Activated CD8-positive, alpha-beta T cell treated with anti-CD3 and anti-CD28 coated beads for 36 hours (primary cell): Measurements from ENCODE around the gene IRS1. TPM values are rescaled to one million over a fixed set of nuclear protein-coding genes. Genes with fewer than 3 reads are reported as not detected.

Experiments
- ATAC-seq: fragments of 200-7000 bp; cut with Tn5 transposase; one replicate; pipeline ENCODE4 v1.10.0; 2021; ENCODE audit warnings: mild to moderate bottlenecking, moderate library complexity
- CTCF ChIA-PET: fragments of 350-600 bp; sonication (Branson Sonifier 250); formaldehyde crosslinking; loops from one replicate; lab custom pipeline; 2021; ENCODE audit warnings: antibody characterized with exemption; lab: Charles Lee
- POLR2A ChIA-PET: fragments of 350-600 bp; sonication (Branson Sonifier 250); formaldehyde crosslinking; loops from one replicate; lab custom pipeline; 2021; ENCODE audit warnings: antibody characterized with exemption; lab: Charles Lee
- DNase-seq: peaks from one replicate; pipeline ENCODE4 v3.0.0-alpha.2; 2020
- H3K27ac Mint-ChIP-seq: one replicate; pipeline ENCODE4 v1.8.0; 2021; ENCODE audit warnings: mild to moderate bottlenecking, mixed read lengths
- H3K27me3 Mint-ChIP-seq: one replicate; pipeline ENCODE4 v1.8.0; 2021; ENCODE audit warnings: mixed read lengths
- H3K36me3 Mint-ChIP-seq: one replicate; pipeline ENCODE4 v1.8.0; 2021; ENCODE audit warnings: low read depth, mixed read lengths
- H3K4me1 Mint-ChIP-seq: one replicate; pipeline ENCODE4 v1.8.0; 2021; ENCODE audit warnings: low read depth, mixed read lengths
- H3K4me3 Mint-ChIP-seq: one replicate; pipeline ENCODE4 v1.8.0; 2021; ENCODE audit warnings: mild to moderate bottlenecking, moderate library complexity, mixed read lengths
- H3K9me3 Mint-ChIP-seq: one replicate; pipeline ENCODE4 v1.8.0; 2021; ENCODE audit warnings: mixed read lengths
- intact Hi-C: fragments of 100-400 bp; cut with micrococcal nuclease; formaldehyde crosslinking; loops from one replicate; pipeline ENCODE4 v1.10.0; 2022
- total RNA-seq, 2 experiments: library from RNA; stranded (reverse); gene quantifications; one replicate each; pipeline ENCODE4 v1.2.3, GENCODE V29; 2021
- TF ChIP-seq, protein P1 (sequence below): fragments of 200-600 bp; IDR thresholded peaks from one replicate; pipeline ENCODE4 v1.8.0; 2022; ENCODE audit warnings: antibody characterized with exemption, mild to moderate bottlenecking

IRS1 gene
- total RNA-seq, 2 experiments from 2014 or later: 3.5 to 4.0 TPM

DNA sequence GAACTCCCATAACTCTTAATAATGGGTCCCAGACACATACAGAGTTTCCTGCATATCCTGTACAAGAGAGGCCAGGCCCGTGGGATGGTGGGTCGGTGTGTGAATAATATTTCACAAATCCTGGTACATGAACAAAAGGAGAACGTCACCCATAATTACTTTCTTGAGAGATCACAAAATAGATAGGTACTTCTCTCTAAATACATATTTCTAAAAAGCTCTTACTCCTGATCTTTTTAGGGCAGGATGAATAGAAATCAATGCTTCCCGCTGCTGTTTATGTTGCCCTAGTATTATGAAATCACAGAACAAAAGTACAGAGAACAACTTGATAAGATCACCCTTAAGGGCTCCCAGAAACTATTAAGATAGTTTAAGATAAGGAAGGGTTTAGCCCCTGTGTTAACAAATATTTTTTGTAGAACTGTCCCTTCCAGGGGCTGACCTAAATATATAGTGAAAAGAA is 5.4 kb downstream of the IRS1 start:
- Mint-ChIP-seq H3K4me3 (no peak overlapping the region), H3K4me1 (peaks cover 66% of the 10 kb centered on the region), H3K27ac (no peak overlapping the region), H3K9me3 (no peaks in the 10 kb centered on the region), H3K36me3 (peaks cover 17% of the 10 kb centered on the region), H3K27me3 (no peaks in the 10 kb centered on the region)
- ChIA-PET CTCF (no interaction called here), POLR2A (interaction anchor here (2.9 kb wide), 1 partner anchor 41 kb away, joined by 9 read pairs; the partner anchor contains the start of gene RHBDD1)
- no peak for DNase-seq
- no peak for ATAC-seq
- intact Hi-C loops: no loop called here
- TF ChIP-seq, protein P1, sequence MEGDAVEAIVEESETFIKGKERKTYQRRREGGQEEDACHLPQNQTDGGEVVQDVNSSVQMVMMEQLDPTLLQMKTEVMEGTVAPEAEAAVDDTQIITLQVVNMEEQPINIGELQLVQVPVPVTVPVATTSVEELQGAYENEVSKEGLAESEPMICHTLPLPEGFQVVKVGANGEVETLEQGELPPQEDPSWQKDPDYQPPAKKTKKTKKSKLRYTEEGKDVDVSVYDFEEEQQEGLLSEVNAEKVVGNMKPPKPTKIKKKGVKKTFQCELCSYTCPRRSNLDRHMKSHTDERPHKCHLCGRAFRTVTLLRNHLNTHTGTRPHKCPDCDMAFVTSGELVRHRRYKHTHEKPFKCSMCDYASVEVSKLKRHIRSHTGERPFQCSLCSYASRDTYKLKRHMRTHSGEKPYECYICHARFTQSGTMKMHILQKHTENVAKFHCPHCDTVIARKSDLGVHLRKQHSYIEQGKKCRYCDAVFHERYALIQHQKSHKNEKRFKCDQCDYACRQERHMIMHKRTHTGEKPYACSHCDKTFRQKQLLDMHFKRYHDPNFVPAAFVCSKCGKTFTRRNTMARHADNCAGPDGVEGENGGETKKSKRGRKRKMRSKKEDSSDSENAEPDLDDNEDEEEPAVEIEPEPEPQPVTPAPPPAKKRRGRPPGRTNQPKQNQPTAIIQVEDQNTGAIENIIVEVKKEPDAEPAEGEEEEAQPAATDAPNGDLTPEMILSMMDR: no peak

DNA sequence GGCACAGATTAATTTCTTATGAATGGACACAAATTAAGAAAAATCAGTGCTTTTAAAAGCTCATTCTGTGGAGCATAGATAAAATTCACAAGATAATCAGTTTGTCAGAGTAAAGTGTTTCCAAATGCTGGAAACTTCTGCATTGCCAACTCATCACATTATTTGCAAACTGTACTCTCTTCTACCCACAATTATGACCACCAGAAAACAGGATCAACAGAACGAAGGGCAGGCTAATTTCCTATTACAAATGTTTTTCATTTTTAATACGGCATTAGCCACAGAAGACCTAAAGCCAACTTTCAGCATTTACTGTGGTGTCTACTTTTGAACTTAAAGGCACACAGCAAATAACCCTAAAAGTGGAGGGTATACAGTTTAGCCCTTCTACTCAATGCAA is 6.0 kb downstream of the IRS1 start:
- Mint-ChIP-seq H3K4me3 (no peak overlapping the region), H3K4me1 (peaks cover 72% of the 10 kb centered on the region), H3K27ac (no peak overlapping the region), H3K27me3 (no peaks in the 10 kb centered on the region), H3K36me3 (peaks cover 17% of the 10 kb centered on the region), H3K9me3 (no peaks in the 10 kb centered on the region)
- TF ChIP-seq, protein P1: no peak
- intact Hi-C loops: no loop called here
- DNase-seq (no peak), ATAC-seq (no peak)
- POLR2A ChIA-PET: no interaction called here
- CTCF ChIA-PET: interaction anchor here (0.9 kb wide), 1 partner anchor 9 kb away, joined by 3 read pairs; no protein-coding TSS in a partner anchor

DNA sequence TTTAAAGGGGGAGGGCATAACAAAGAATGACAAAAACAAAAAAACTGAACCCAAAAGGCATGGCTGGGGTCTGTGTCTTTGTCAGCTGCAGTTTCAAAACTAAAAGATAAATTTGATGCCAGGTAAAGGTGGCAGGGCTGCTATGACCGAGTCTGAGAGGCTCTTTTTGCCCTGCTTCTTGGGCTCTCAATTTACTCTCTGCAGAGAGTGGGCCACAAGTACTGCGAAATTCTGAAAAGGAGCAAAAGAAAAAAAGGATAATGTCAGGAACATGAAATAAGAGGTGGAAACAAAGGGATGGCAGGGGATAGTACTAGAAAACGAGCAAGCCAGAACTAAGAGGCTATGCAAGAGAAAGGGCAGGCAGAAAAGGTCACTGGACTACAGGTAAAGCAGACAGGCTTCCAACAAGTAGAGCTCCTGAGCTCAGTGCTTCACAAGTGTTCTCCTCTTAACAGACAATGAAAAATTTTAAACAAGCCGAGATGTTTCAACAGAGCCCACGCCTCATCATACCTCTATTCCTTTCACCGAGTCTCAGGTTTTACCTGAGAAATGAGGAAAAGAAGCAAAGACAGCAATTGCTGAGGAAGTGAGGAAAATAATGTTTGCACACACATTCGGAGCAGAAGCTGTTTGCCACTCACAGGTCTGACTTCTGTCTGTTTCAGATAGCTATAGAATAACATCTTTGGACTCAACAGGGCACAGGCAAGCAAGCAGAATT is 7.3 kb downstream of the IRS1 start:
- no peaks in the 10 kb centered on the region for H3K9me3 Mint-ChIP-seq
- ATAC-seq: no peak
- peak overlapping the region; percentile 77 for H3K4me3 Mint-ChIP-seq
- ChIA-PET POLR2A (interaction anchor here (2.7 kb wide), 1 partner anchor 43 kb away, joined by 16 read pairs; the partner anchor contains the start of gene RHBDD1), CTCF (interaction anchor here (1.0 kb wide), 1 partner anchor 10 kb away, joined by 3 read pairs; no protein-coding TSS in a partner anchor)
- H3K36me3 Mint-ChIP-seq: peaks cover 15% of the 10 kb centered on the region
- no peaks in the 10 kb centered on the region for H3K27me3 Mint-ChIP-seq
- intact Hi-C loops: no loop called here
- peak overlapping the region; percentile 91 for H3K27ac Mint-ChIP-seq
- DNase-seq: no peak
- peaks cover 68% of the 10 kb centered on the region for H3K4me1 Mint-ChIP-seq
- TF ChIP-seq, protein P1: no peak

DNA sequence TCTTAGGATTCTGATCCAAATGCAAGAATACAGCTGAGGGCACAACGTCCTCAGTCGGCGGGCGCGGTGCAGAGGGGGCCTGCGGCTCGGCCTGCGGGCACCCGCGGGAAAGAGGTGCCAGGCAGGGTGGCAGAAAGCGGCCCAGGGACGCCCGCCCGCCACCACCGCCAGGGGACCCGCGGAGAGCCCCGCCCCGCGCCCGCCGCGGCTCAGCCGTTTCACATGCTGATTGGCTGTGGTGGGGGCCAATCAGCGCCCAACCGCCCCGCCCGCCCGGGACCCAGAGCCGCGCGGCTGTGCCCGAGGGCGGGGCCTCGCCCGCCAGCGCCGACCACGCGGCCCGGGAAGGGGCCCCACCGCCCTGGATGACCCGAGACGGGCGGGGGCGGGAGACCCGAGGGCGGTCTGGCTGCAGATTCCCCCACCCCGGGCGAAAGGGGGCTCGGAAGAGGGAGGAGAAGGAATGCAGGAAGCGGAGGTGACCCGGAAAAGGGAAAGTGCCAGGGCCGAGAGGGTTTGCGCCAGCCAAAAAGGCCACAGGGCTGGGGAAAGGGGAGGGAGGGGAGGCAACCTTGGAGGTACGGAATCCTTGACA is 8.0 kb downstream of the IRS1 start:
- Mint-ChIP-seq H3K4me1 (peaks cover 62% of the 10 kb centered on the region), H3K27me3 (no peaks in the 10 kb centered on the region), H3K9me3 (no peaks in the 10 kb centered on the region), H3K4me3 (peak overlapping the region; percentile 87), H3K27ac (peak overlapping the region; percentile 97), H3K36me3 (peaks cover 8% of the 10 kb centered on the region)
- CTCF ChIA-PET: interaction anchor here (1.2 to 4.2 kb wide), 2 partner anchors 8 to 43 kb away, joined by 4 to 29 read pairs; partner anchors contain the start of gene IRS1
- POLR2A ChIA-PET: interaction anchor here (1.2 to 2.7 kb wide), 4 partner anchors 9 to 401 kb away, joined by 3 to 16 read pairs (median 4); partner anchors contain the start of gene RHBDD1
- TF ChIP-seq, protein P1: peak; percentile 47
- peak; percentile 98 for ATAC-seq
- intact Hi-C loops: no loop called here
- DNase-seq: peak; percentile 92
